NK-92 treated with Interleukin-12 subunit alpha and Interleukin-12 subunit beta, amount 100 ng/mL, for 24 hours (cell line): ENCODE measurements around the gene RPS17.
"Not testable (repeated sequence)": the region's sequence is repeated elsewhere in the genome, so short reads cannot be mapped to it uniquely, and the experiment has no call there.

Source experiments
- DNase-seq: peaks from one replicate; lab custom pipeline; 2025; lab: John Stamatoyannopoulos, UW

Gene RPS17

GRCh38 chr15:82507087-82507486 is 33.2 kb downstream of the RPS17 start:
- not testable (repeated sequence) for DNase-seq

GRCh38 chr15:82505842-82506241 is 34.4 kb downstream of the RPS17 start:
- DNase-seq: not testable (repeated sequence)

- not testable (repeated sequence) for DNase-seq
These were observed 36.2 kb downstream of the RPS17 start for GRCh38 chr15:82504074-82504473.

- DNase-seq: not testable (repeated sequence)
These were observed 37.4 kb downstream of the RPS17 start for GRCh38 chr15:82502700-82503339.

- not testable (repeated sequence) for DNase-seq
These were observed 39.5 kb downstream of the RPS17 start for GRCh38 chr15:82500772-82501171.

GRCh38 chr15:82497978-82498377 is 42.3 kb downstream of the RPS17 start:
- not testable (repeated sequence) for DNase-seq

- DNase-seq: not testable (repeated sequence)
These were observed 52.0 kb downstream of the RPS17 start for GRCh38 chr15:82488250-82488649.

GRCh38 chr15:82487045-82487444 is 53.2 kb downstream of the RPS17 start:
- DNase-seq: not testable (repeated sequence)
